GM12878 (cell line): ENCODE data around the gene SLC5A1. TPM values are rescaled to one million over a fixed set of nuclear protein-coding genes. Genes with fewer than 3 reads are reported as not detected.

ENCODE experiments used
- ATAC-seq: fragments of 200-7000 bp; cut with Tn5 transposase; 3 replicates; pipeline ENCODE4 v1.9.1; 2020; ENCODE audit warnings: mild to moderate bottlenecking, moderate library complexity
- BruUV-seq: library from RNA; stranded (reverse); fragments of 400-500 nt; replicated peaks from 2 replicates; lab custom pipeline; 2021; lab: Mats Ljungman, UMichigan
- CTCF ChIA-PET: fragments of 300-600 bp; sonication (Branson Sonifier 250); formaldehyde crosslinking; extraction: SDS; loops from one replicate; lab custom pipeline; 2021; ENCODE audit warnings: inconsistent platforms; lab: Yijun Ruan, JAX
- POLR2A ChIA-PET: fragments of 350-600 bp; formaldehyde crosslinking; extraction: SDS; loops from one replicate; lab custom pipeline; 2021; ENCODE audit warnings: inconsistent platforms; lab: Charles Lee
- RAD21 ChIA-PET: fragments of 300-600 bp; sonication (Branson Sonifier 250); formaldehyde crosslinking; loops from one replicate; lab custom pipeline; 2023; ENCODE audit warnings: antibody characterized with exemption; ENCODE audit not compliant: unreplicated experiment; lab: Charles Lee
- SMC1A ChIA-PET: fragments of 300-600 bp; sonication (Branson Sonifier 250); formaldehyde crosslinking; loops from one replicate; lab custom pipeline; 2023; ENCODE audit not compliant: unreplicated experiment, uncharacterized antibody; lab: Charles Lee
- DNase-seq: peaks from one replicate; pipeline ENCODE4 v3.0.0-alpha.2; 2011; ENCODE audit warnings: low read depth, low spot score
- FAIRE-seq: peaks from 3 replicates; lab custom pipeline; 2011; peaks lifted over from hg19 to GRCh38; lab: Jason Lieb, UNC
- H2AFZ ChIP-seq: 2 replicates; pipeline ENCODE4 v1.6.0; 2011; ENCODE audit warnings: low read depth, low read length, control low read depth; ENCODE audit not compliant: control insufficient read depth
- H3K27ac ChIP-seq: 2 replicates; pipeline ENCODE4 v1.5.1; 2011; ENCODE audit warnings: control low read depth; ENCODE audit not compliant: control insufficient read depth, insufficient read depth
- H3K27me3 ChIP-seq, 2 experiments: replicated peaks in 1 of 2; 2 replicates each; pipeline versions ENCODE4 v1.6.0 to v1.6.1; 2011; ENCODE audit warnings: low read length in 1 of 2; ENCODE audit not compliant: control insufficient read depth in 2 of 2, insufficient read depth in 2 of 2
- H3K36me3 ChIP-seq, 2 experiments: 2 replicates each; pipeline ENCODE4 v1.5.1; 2011; ENCODE audit warnings: low read length in 1 of 2; ENCODE audit not compliant: control insufficient read depth in 2 of 2, insufficient read depth in 2 of 2
- H3K4me1 ChIP-seq: 2 replicates; pipeline ENCODE4 v1.6.1; 2011; ENCODE audit warnings: mild to moderate bottlenecking, low read length, moderate library complexity, mixed read lengths; ENCODE audit not compliant: control insufficient read depth, insufficient read depth
- H3K4me2 ChIP-seq: 2 replicates; pipeline ENCODE4 v1.6.0; 2011; ENCODE audit warnings: control low read depth; ENCODE audit not compliant: control insufficient read depth, insufficient read depth
- H3K4me3 ChIP-seq: fragments of 200-600 bp; sonication (generic); 2 replicates; pipeline ENCODE4 v1.5.1; 2016
- H3K79me2 ChIP-seq: 2 replicates; pipeline ENCODE4 v1.6.0; 2011; ENCODE audit warnings: low read length; ENCODE audit not compliant: control insufficient read depth, insufficient read depth
- H3K9ac ChIP-seq: 2 replicates; pipeline ENCODE4 v1.8.0; 2011; ENCODE audit warnings: low read length, control low read depth, mixed read lengths; ENCODE audit not compliant: control insufficient read depth, insufficient read depth
- H3K9me3 ChIP-seq: replicated peaks from 3 replicates; pipeline ENCODE4 v1.5.1; 2011; ENCODE audit warnings: mild to moderate bottlenecking, low read length; ENCODE audit not compliant: control insufficient read depth, insufficient read depth
- H4K20me1 ChIP-seq: 2 replicates; pipeline ENCODE4 v1.6.0; 2011; ENCODE audit not compliant: control insufficient read depth, insufficient read depth
- FOS ChIP-seq: IDR thresholded peaks from 3 replicates; pipeline ENCODE4 v1.6.1; 2011; ENCODE audit warnings: borderline replicate concordance; ENCODE audit not compliant: insufficient read length; ENCODE audit errors: extremely low read depth
- IRF3 ChIP-seq: fragments of 450-650 bp; IDR thresholded peaks from 2 replicates; pipeline ENCODE4 v1.6.1; 2014; ENCODE audit warnings: mild to moderate bottlenecking
- MYC ChIP-seq: IDR thresholded peaks from 2 replicates; pipeline ENCODE4 v1.6.1; 2011; ENCODE audit warnings: mild to moderate bottlenecking, low read length, moderate library complexity, inconsistent platforms; ENCODE audit not compliant: insufficient read depth, insufficient replicate concordance, insufficient read length, severe bottlenecking
- NBN ChIP-seq: fragments of 450-650 bp; IDR thresholded peaks from 2 replicates; pipeline ENCODE4 v1.6.1; 2016
- NFXL1 ChIP-seq: fragments of 450-650 bp; IDR thresholded peaks from 2 replicates; pipeline ENCODE4 v1.6.1; 2017; ENCODE audit warnings: antibody characterized with exemption, mild to moderate bottlenecking, borderline replicate concordance
- NKRF ChIP-seq: fragments of 450-650 bp; conservative IDR thresholded peaks from 2 replicates; pipeline ENCODE4 v1.6.1; 2017; ENCODE audit warnings: mild to moderate bottlenecking, moderate library complexity
- NR2C1 ChIP-seq: fragments of 450-650 bp; IDR thresholded peaks from 2 replicates; pipeline ENCODE4 v1.6.1; 2017; ENCODE audit warnings: antibody characterized with exemption, mild to moderate bottlenecking, moderate library complexity
- RB1 ChIP-seq: fragments of 450-650 bp; formaldehyde crosslinking; IDR thresholded peaks from 2 replicates; pipeline ENCODE4 v1.6.1; 2017; ENCODE audit warnings: mild to moderate bottlenecking, borderline replicate concordance
- SREBF1 ChIP-seq: IDR thresholded peaks from 2 replicates; pipeline ENCODE4 v1.6.1; 2012; ENCODE audit warnings: mild to moderate bottlenecking, low read length
- WGBS: methylation state at CpG from one replicate; pipeline ENCODE4 v1.1.6; 2016; ENCODE audit warnings: low lambda C conversion rate; ENCODE audit not compliant: insufficient replicate concordance, insufficient coverage; ENCODE audit errors: missing lambda C conversion rate; 5-methylcytosine and 5-hydroxymethylcytosine counted together
- in situ Hi-C: fragments of 300-500 bp; cut with MboI; formaldehyde crosslinking; loops from 9 replicates; pipeline ENCODE4 v1.14.3; 2018; ENCODE audit warnings: mixed read lengths
- intact Hi-C: fragments of 100-400 bp; cut with micrococcal nuclease; formaldehyde crosslinking; loops from one replicate; pipeline ENCODE4 v1.14.2; 2022; ENCODE audit not compliant: unreplicated experiment
- polyA plus RNA-seq, 11 experiments: library from polyadenylated mRNA; depleted of rRNA in 4 of 11; unstranded in 6 of 11; stranded (reverse) in 5 of 11; fragments of >200 nt; fragmentation: Nextera tagmentation in 4 of 11; fragmentation: Illumina TruSeq in 1 of 11; extraction: Ambion mirVana in 4 of 11; extraction: Trizol in 1 of 11; gene quantifications; 1 replicate in 1 of 11; 2 replicates in 10 of 11; pipeline versions ENCODE4 v1.2.1 to v1.2.3, GENCODE V29; 2011 to 2016; ENCODE audit warnings: inconsistent platforms in 2 of 11, missing spikeins in 2 of 11, low read depth in 1 of 11
- total RNA-seq, 4 experiments: library from RNA; depleted of rRNA in 3 of 4; stranded (reverse); fragments of >200 nt in 3 of 4; fragmentation: Illumina TruSeq in 1 of 4; extraction: Trizol in 1 of 4; gene quantifications; 2 replicates each; pipeline versions ENCODE4 v1.2.1 to v1.2.3, GENCODE V29; 2013 to 2021

SLC5A1 gene
- total and polyA plus RNA-seq, 10 of the 15 experiments (the other 5 are each of a cell fraction or from before 2014, with no cell fraction given), result 0.01 TPM; not detected in 9

- H3K4me3 ChIP-seq, result no peak overlapping the region
- BruUV-seq, result no TSS peak
- ChIA-PET POLR2A (no interaction called here), RAD21 (no interaction called here), SMC1A (no interaction called here), CTCF (no interaction called here)
- 0% methylated on average over 2 of the region's 2 CpGs for WGBS
- peaks cover 2 to 5% of the 10 kb centered on the region in 2 experiments for H3K27me3 ChIP-seq
- H3K36me3 ChIP-seq, result no peaks in the 10 kb centered on the region
- in situ Hi-C loops (no loop called here), intact Hi-C loops (no loop called here)
- ATAC-seq (no peak), FAIRE-seq (no peak), DNase-seq (no peak)
- no peak overlapping the region for H2AFZ ChIP-seq
- no peak overlapping the region for H3K27ac ChIP-seq
- no peaks in the 10 kb centered on the region for H3K4me1 ChIP-seq
- H3K4me2 ChIP-seq, result no peak overlapping the region
- no peaks in the 10 kb centered on the region for H3K9me3 ChIP-seq
- H3K9ac ChIP-seq, result no peak overlapping the region
- no peaks in the 10 kb centered on the region for H3K79me2 ChIP-seq
- no peaks in the 10 kb centered on the region for H4K20me1 ChIP-seq
- no peak for TF ChIP-seq IRF3
- no peak for TF ChIP-seq NR2C1
- no peak for TF ChIP-seq NKRF
- TF ChIP-seq NFXL1, result no peak
- no peak for TF ChIP-seq RB1
- TF ChIP-seq SREBF1, result no peak
- no peak for TF ChIP-seq MYC
- TF ChIP-seq NBN, result no peak
- no peak for TF ChIP-seq FOS
Observed at GRCh38 chr22:32067613-32068012, 24.6 kb downstream of the SLC5A1 start.
